Fibroblast of pulmonary artery (primary cell): ENCODE measurements around the gene VAV1.

ENCODE experiments used
- DNase-seq: peaks from one replicate; pipeline ENCODE4 v3.0.0-alpha.2; 2010; ENCODE audit warnings: low read depth
- H3K4me3 ChIP-seq: replicated peaks from 2 replicates; pipeline ENCODE4 v1.5.1; 2011; ENCODE audit warnings: low read depth, mild to moderate bottlenecking, control low read depth, low read length, moderate library complexity
- CTCF ChIP-seq: IDR thresholded peaks from 2 replicates; pipeline ENCODE4 v1.5.1; 2011; ENCODE audit warnings: mild to moderate bottlenecking, control low read depth, low read length, inconsistent platforms; ENCODE audit errors: missing control alignments

VAV1 gene

GRCh38 chr19:6779206-6779605 is 6.7 kb downstream of the VAV1 start:
- no peak for TF ChIP-seq CTCF
- no peak for DNase-seq
- H3K4me3 ChIP-seq = no peak overlapping the region

GRCh38 chr19:6787393-6787792 is 14.9 kb downstream of the VAV1 start:
- no peak for DNase-seq
- H3K4me3 ChIP-seq = no peak overlapping the region
- TF ChIP-seq CTCF = no peak

GRCh38 chr19:6788896-6789295 is 16.4 kb downstream of the VAV1 start:
- DNase-seq = no peak
- TF ChIP-seq CTCF = no peak
- H3K4me3 ChIP-seq = no peak overlapping the region

GRCh38 chr19:6790194-6791128 is 18.0 kb downstream of the VAV1 start:
- no peak for DNase-seq
- no peak overlapping the region for H3K4me3 ChIP-seq
- TF ChIP-seq CTCF = no peak

GRCh38 chr19:6791237-6791636 is 18.7 kb downstream of the VAV1 start:
- no peak for DNase-seq
- no peak overlapping the region for H3K4me3 ChIP-seq
- no peak for TF ChIP-seq CTCF

- no peak overlapping the region for H3K4me3 ChIP-seq
- no peak for TF ChIP-seq CTCF
- DNase-seq = no peak
Observed at GRCh38 chr19:6793411-6793810, 20.9 kb downstream of the VAV1 start.

GRCh38 chr19:6793973-6794372 is 21.5 kb downstream of the VAV1 start:
- no peak for DNase-seq
- no peak overlapping the region for H3K4me3 ChIP-seq
- TF ChIP-seq CTCF = no peak
